Heart right ventricle (tissue), 16 donors: Measurements from ENCODE around the gene BRAT1. TPM values are rescaled to one million over a fixed set of nuclear protein-coding genes. Genes with fewer than 3 reads are reported as not detected.

Source experiments
- ATAC-seq, 8 donors: fragments of 200-7000 bp; cut with Tn5 transposase; one replicate each; pipeline ENCODE4 v1.9.1; 2020; ENCODE audit warnings: mild to moderate bottlenecking in 8 of 8, moderate library complexity in 8 of 8, moderate number of reproducible peaks in 1 of 8
- DNase-seq, 2 donors: peaks; one replicate each; pipeline ENCODE4 v3.0.0-alpha.2; 2020
- H3K27ac ChIP-seq, 10 donors: fragments of 200-600 bp; sonication (generic) in 2 of 10; one replicate each; pipeline versions ENCODE4 v1.5.0 to v1.8.0; 2020 to 2022; ENCODE audit warnings: mild to moderate bottlenecking in 3 of 10
- H3K27me3 ChIP-seq, 7 donors: fragments of 200-600 bp; one replicate each; pipeline ENCODE4 v1.8.0; 2021 to 2022; ENCODE audit warnings: mild to moderate bottlenecking in 2 of 7
- H3K36me3 ChIP-seq, 9 donors: fragments of 200-600 bp; sonication (generic) in 1 of 9; one replicate each; pipeline versions ENCODE4 v1.5.0 to v1.8.0; 2020 to 2022; ENCODE audit warnings: mild to moderate bottlenecking in 2 of 9
- H3K4me1 ChIP-seq, 9 donors: fragments of 200-600 bp; sonication (generic) in 1 of 9; one replicate each; pipeline versions ENCODE4 v1.5.0 to v1.8.0; 2020 to 2022; ENCODE audit warnings: mild to moderate bottlenecking in 4 of 9
- H3K4me3 ChIP-seq, 10 donors: fragments of 200-600 bp; sonication (generic) in 2 of 10; one replicate each; pipeline versions ENCODE4 v1.5.0 to v1.8.0; 2020 to 2022; ENCODE audit warnings: mild to moderate bottlenecking in 7 of 10, moderate library complexity in 2 of 10
- H3K9me3 ChIP-seq, 11 donors: fragments of 200-600 bp in 10 of 11; sonication (generic) in 2 of 11; one replicate each; pipeline versions ENCODE4 v1.5.0 to v1.8.0; 2013 to 2022; ENCODE audit warnings: mild to moderate bottlenecking in 2 of 11, control low read depth in 1 of 11, moderate library complexity in 1 of 11
- CTCF ChIP-seq, 9 donors: fragments of 200-600 bp; sonication (generic) in 2 of 9; IDR thresholded peaks; one replicate each; pipeline versions ENCODE4 v1.5.0 to v1.8.0; 2021 to 2022; ENCODE audit warnings: antibody characterized with exemption in 9 of 9, mild to moderate bottlenecking in 5 of 9, moderate library complexity in 1 of 9
- WGBS, 2 donors: extraction: QIAGEN DNeasy Blood & Tissue Kit; methylation state at CpG; one replicate each; pipeline ENCODE4 v1.1.7; 2013; ENCODE audit warnings: inconsistent platforms in 1 of 2; 5-methylcytosine and 5-hydroxymethylcytosine counted together
- intact Hi-C, 10 donors: fragments of 100-400 bp; cut with DNase I; formaldehyde crosslinking; loops; one replicate each; pipeline versions ENCODE4 v1.11.1 to v1.14.2; 2022
- polyA plus RNA-seq, 2 donors: library from polyadenylated mRNA; stranded (reverse); fragments of 200-250 nt; gene quantifications; one replicate each; pipeline ENCODE4 v1.2.3, GENCODE V29; 2013
- total RNA-seq, 10 donors: library from RNA; stranded (reverse); fragmentation: NEBNext Ultra II Directional in 3 of 10; extraction: Animal tissue kit (Norgen Biotek cat#: 25700) in 3 of 10; gene quantifications; one replicate each; pipeline versions ENCODE4 v1.2.1 to v1.2.4, GENCODE V29; 2021 to 2023
- donor health status: Arrhythmogenic right ventricular cardiomyopathy.
- donor health status: ischemic (EF 13 %, LVEDD 7.1; RV severe dilation, severe dysfunction).
- donor health status: healthy with polysubstance abuse.
- donor health status: DM: no; HTN: yes; CAD: no.
- donor health status: DM: no; HTN: no; CAD: no.
- donor health status: ischemic (EF 25% LVEDD 6.9; RV normal size, moderate dysfunction).
- donor health status: ischemic (EF 25% LVEDD 5.7; RV mildly dilated, moderate dysfunction).
- donor health status: healthy.
- donor health status: DM: yes; HTN: yes; CAD: no.
- donor health status: Ischemic cardiomyopathy.
- donor health status: ischemic (EF 35%, LVEDD 5.7; RV mildly dilated, moderate dysfunction).
- donor health status: nonischemic (EF 11% LVEDD 7.7; RV severe dilation, severe dysfunction).
- donor health status: DM: yes; HTN: yes; CAD: no.
- donor health status: PGD.
- donor health status: ischemic (EF 29% LVEDD 5.4; RV normal size, mild dysfunction).
- donor health status: nonischemic (EF 23%, LVEDD 6.1; RV moderate dilation, normal function).

BRAT1 gene
- total and polyA plus RNA-seq, 12 donors: 10.6 to 22.8 (median 13.9) TPM

DNA sequence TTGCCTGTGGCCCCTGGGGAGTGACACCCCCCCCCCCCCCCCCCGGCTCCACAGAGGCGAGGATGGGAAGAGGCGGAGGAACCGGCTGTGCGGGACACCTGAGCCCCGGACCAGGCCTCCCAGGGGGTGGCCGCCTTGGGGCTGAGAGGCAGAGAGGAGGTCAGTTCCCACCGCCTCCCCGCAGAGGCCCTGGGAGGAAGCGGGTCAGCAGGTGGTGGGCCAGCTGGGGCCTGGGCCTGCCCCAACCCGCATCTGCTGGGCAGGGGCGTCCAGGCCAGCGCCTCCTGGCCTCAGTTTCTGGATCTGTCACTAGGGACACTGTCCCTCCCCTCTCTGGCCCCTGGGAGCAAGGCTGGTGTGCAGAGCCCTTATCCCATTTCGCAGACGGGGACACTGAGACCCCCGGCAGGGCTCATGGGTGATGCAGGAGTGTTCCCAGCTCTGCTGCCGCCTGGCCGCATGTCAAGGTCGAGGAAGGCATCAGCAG, 50.4 kb downstream of the BRAT1 start:
- Histone ChIP-seq H3K27me3 (peaks cover 0 to 5% (median 0%) of the 10 kb centered on the region in 7 donors), H3K9me3 (no peaks in the 10 kb centered on the region), H3K27ac (no peak overlapping the region), H3K4me1 (peaks cover 15 to 38% (median 33%) of the 10 kb centered on the region in 9 donors), H3K4me3 (no peak overlapping the region), H3K36me3 (no peaks in the 10 kb centered on the region)
- no peak for DNase-seq
- ATAC-seq: no peak
- WGBS, 2 donors: 90 to 91% methylated on average over 19 of the region's 19 CpGs
- intact Hi-C loops: no loop called here
- TF ChIP-seq CTCF (IDR thresholded peaks at IDR 0.05): no peak

GRCh38 chr7:2504128-2504888, 51.0 kb downstream of the BRAT1 start:
- Histone ChIP-seq H3K27ac (no peak overlapping the region), H3K4me1 (peaks cover 12 to 32% (median 27%) of the 10 kb centered on the region in 9 donors), H3K9me3 (no peaks in the 10 kb centered on the region), H3K4me3 (no peak overlapping the region), H3K27me3 (peaks cover 0 to 1% (median 0%) of the 10 kb centered on the region in 7 donors), H3K36me3 (no peaks in the 10 kb centered on the region)
- intact Hi-C loops: no loop called here
- DNase-seq: no peak
- 86 to 89% methylated on average over 21 of the region's 21 CpGs for WGBS, 2 donors
- no peak for ATAC-seq
- no peak for TF ChIP-seq CTCF (IDR thresholded peaks at IDR 0.05)

- intact Hi-C loops: no loop called here
- Histone ChIP-seq H3K9me3 (no peaks in the 10 kb centered on the region), H3K4me3 (no peak overlapping the region), H3K36me3 (no peaks in the 10 kb centered on the region), H3K4me1 (peaks cover 3 to 26% (median 17%) of the 10 kb centered on the region in 9 donors), H3K27me3 (peaks cover 0 to 3% (median 0%) of the 10 kb centered on the region in 7 donors), H3K27ac (no peak overlapping the region)
- WGBS, 2 donors: 63 to 65% methylated on average over 25 of the region's 25 CpGs
- DNase-seq (no peak), ATAC-seq (peak in 3 of 8 donors; percentile 2 to 22 (median 22))
- TF ChIP-seq CTCF (IDR thresholded peaks at IDR 0.05): no peak
Measured at GRCh38 chr7:2503056-2503941, 52.0 kb downstream of the BRAT1 start.

GRCh38 chr7:2502647-2502966, 52.7 kb downstream of the BRAT1 start:
- ATAC-seq: no peak
- 69 to 72% methylated on average over 13 of the region's 13 CpGs for WGBS, 2 donors
- intact Hi-C loops: no loop called here
- Histone ChIP-seq H3K9me3 (no peaks in the 10 kb centered on the region), H3K27ac (no peak overlapping the region), H3K36me3 (no peaks in the 10 kb centered on the region), H3K27me3 (peaks cover 0 to 10% (median 1%) of the 10 kb centered on the region in 7 donors), H3K4me3 (no peak overlapping the region), H3K4me1 (peaks cover 0 to 26% (median 10%) of the 10 kb centered on the region in 9 donors)
- no peak for DNase-seq
- no peak for TF ChIP-seq CTCF (IDR thresholded peaks at IDR 0.05)
